SU-DHL-6 (cell line): ENCODE data around the gene DENND1B.

Experiments used
- H2AFZ ChIP-seq: fragments of 200-600 bp; sonication (generic); 2 replicates; pipeline ENCODE4 v1.6.1; 2014; ENCODE audit warnings: low read depth, mild to moderate bottlenecking, moderate library complexity, mixed read lengths, antibody characterized with exemption, low read length; ENCODE audit not compliant: severe bottlenecking
- H3F3A ChIP-seq: fragments of 200-600 bp; shearing (Covaris generic); 2 replicates; pipeline ENCODE4 v1.6.0; 2016; ENCODE audit warnings: antibody characterized with exemption, mild to moderate bottlenecking; ENCODE audit not compliant: insufficient read depth
- H3K27ac ChIP-seq: fragments of 200-600 bp; sonication (generic); 2 replicates; pipeline ENCODE4 v1.5.1; 2016; ENCODE audit warnings: low read depth, mild to moderate bottlenecking, low read length, moderate library complexity, mixed read lengths
- H3K27me3 ChIP-seq: fragments of 200-600 bp; sonication (generic), shearing (Covaris generic); 2 replicates; pipeline ENCODE4 v1.6.0; 2014; ENCODE audit warnings: mild to moderate bottlenecking, low read length
- H3K36me3 ChIP-seq: fragments of 200-600 bp; sonication (generic); 2 replicates; pipeline ENCODE4 v1.6.1; 2014; ENCODE audit warnings: mild to moderate bottlenecking, low read length, mixed read lengths
- H3K4me2 ChIP-seq: fragments of 300-600, 200-600 bp; shearing (Covaris generic), sonication (generic); 2 replicates; pipeline ENCODE4 v1.6.0; 2014; ENCODE audit warnings: low read length, low read depth, mild to moderate bottlenecking; ENCODE audit not compliant: poor library complexity, severe bottlenecking
- H3K4me3 ChIP-seq: fragments of 200-600 bp; sonication (generic); 2 replicates; pipeline ENCODE4 v1.5.1; 2014; ENCODE audit warnings: antibody characterized with exemption, low read length, mild to moderate bottlenecking, mixed read lengths; ENCODE audit not compliant: insufficient read depth, poor library complexity, severe bottlenecking
- H3K79me2 ChIP-seq: fragments of 200-600 bp; sonication (generic); 2 replicates; pipeline ENCODE4 v1.6.1; 2014; ENCODE audit warnings: mild to moderate bottlenecking, low read length, moderate library complexity; ENCODE audit not compliant: insufficient read depth
- H3K9ac ChIP-seq: fragments of 200-600 bp; sonication (generic); 2 replicates; pipeline ENCODE4 v1.7.0; 2014; ENCODE audit warnings: mild to moderate bottlenecking, low read length
- H3K9me2 ChIP-seq: fragments of 200-600 bp; sonication (generic); replicated peaks from 2 replicates; pipeline ENCODE4 v1.6.1; 2014; ENCODE audit warnings: low read length; ENCODE audit not compliant: insufficient read depth
- H3K9me3 ChIP-seq: fragments of 200-600 bp; sonication (generic); 2 replicates; pipeline ENCODE4 v1.6.1; 2014; ENCODE audit warnings: low read length, mixed read lengths; ENCODE audit not compliant: insufficient read depth
- H4K20me1 ChIP-seq: fragments of 200-600 bp; sonication (generic); 2 replicates; pipeline ENCODE4 v1.6.1; 2014; ENCODE audit warnings: low read depth, mild to moderate bottlenecking, antibody characterized with exemption, low read length, moderate library complexity, mixed read lengths
- CTCF ChIP-seq: fragments of 200-600 bp; sonication (generic); IDR thresholded peaks from one replicate; pipeline ENCODE4 v1.5.1; 2017; ENCODE audit warnings: antibody characterized with exemption, mild to moderate bottlenecking, low read length, moderate library complexity; ENCODE audit not compliant: insufficient read depth, poor library complexity, severe bottlenecking
- EZH2phosphoT487 ChIP-seq: fragments of 200-600 bp; sonication (generic), shearing (Covaris generic); conservative IDR thresholded peaks from 2 replicates; pipeline ENCODE4 v1.6.1; 2018; ENCODE audit warnings: mild to moderate bottlenecking, antibody characterized with exemption, low read length, moderate library complexity, mixed read lengths

The DENND1B gene

DNA sequence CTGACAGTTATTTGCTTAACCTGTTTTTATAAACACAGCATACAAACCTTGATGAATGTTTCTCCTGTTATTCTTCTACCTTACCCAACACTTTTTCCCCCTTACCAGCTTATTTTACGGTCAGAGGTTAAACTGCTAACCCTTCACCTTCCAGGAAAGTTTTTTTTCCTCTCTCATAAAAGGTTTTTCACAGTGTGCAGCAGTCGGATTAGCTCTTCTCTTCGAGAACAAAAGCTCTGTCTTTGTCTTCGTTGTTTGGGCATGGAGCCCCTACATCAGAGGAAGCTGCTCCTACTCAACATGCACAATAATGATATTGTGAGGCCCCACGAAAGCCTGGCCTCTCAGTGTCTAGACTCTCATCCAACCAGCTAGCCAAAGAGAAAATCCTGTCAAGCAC is 42.0 kb downstream of the DENND1B start:
- H3K4me3 ChIP-seq: no peak overlapping the region
- H3K4me2 ChIP-seq: no peak overlapping the region
- H4K20me1 ChIP-seq: peaks cover 5% of the 10 kb centered on the region; the same call in 1 of the 2 replicates
- no peak overlapping the region for H2AFZ ChIP-seq
- H3K27me3 ChIP-seq: no peaks in the 10 kb centered on the region
- H3F3A ChIP-seq: no peaks in the 10 kb centered on the region
- no peak overlapping the region for H3K9ac ChIP-seq
- no peaks in the 10 kb centered on the region for H3K9me3 ChIP-seq
- H3K36me3 ChIP-seq: peaks cover 28% of the 10 kb centered on the region; the same call in 1 of the 2 replicates
- H3K27ac ChIP-seq: no peak overlapping the region
- no peaks in the 10 kb centered on the region for H3K9me2 ChIP-seq
- H3K79me2 ChIP-seq: peaks cover 95% of the 10 kb centered on the region
- TF ChIP-seq EZH2phosphoT487: no peak
- TF ChIP-seq CTCF: no peak

GRCh38 chr1:197732187-197732586 is 43.1 kb downstream of the DENND1B start:
- Histone ChIP-seq H3K27ac (no peak overlapping the region), H3K4me2 (no peak overlapping the region), H3K27me3 (no peaks in the 10 kb centered on the region), H3K79me2 (peaks cover 92% of the 10 kb centered on the region), H3F3A (no peaks in the 10 kb centered on the region), H3K9ac (no peak overlapping the region), H2AFZ (no peak overlapping the region), H3K9me3 (no peaks in the 10 kb centered on the region), H3K4me3 (no peak overlapping the region), H3K9me2 (no peaks in the 10 kb centered on the region), H3K36me3 (peaks cover 28% of the 10 kb centered on the region; the same call in 1 of the 2 replicates), H4K20me1 (no peaks in the 10 kb centered on the region)
- TF ChIP-seq CTCF: no peak
- no peak for TF ChIP-seq EZH2phosphoT487

- Histone ChIP-seq H3K9me3 (0 out of 2 replicates have a peak, but pooled peaks cover 3% of the 10 kb centered on the region), H3K4me3 (no peak overlapping the region)
Observed at GRCh38 chr1:197731449-197731848, 43.8 kb downstream of the DENND1B start.

More at GRCh38 chr1:197731449-197731848, 43.8 kb downstream of the DENND1B start:
- Histone ChIP-seq H3K9me2 (no peaks in the 10 kb centered on the region), H4K20me1 (no peaks in the 10 kb centered on the region), H3K79me2 (peaks cover 87% of the 10 kb centered on the region), H2AFZ (no peak overlapping the region), H3K27ac (no peak overlapping the region), H3F3A (no peaks in the 10 kb centered on the region), H3K36me3 (peaks cover 33% of the 10 kb centered on the region), H3K9ac (no peak overlapping the region), H3K27me3 (no peaks in the 10 kb centered on the region), H3K4me2 (no peak overlapping the region)
- TF ChIP-seq EZH2phosphoT487 (no peak), CTCF (no peak)
